ENCODE results near the gene FAAH.
A peak's percentile ranks its signal among the peaks of the same experiment; 100 is the strongest.

Gene FAAH

DNA sequence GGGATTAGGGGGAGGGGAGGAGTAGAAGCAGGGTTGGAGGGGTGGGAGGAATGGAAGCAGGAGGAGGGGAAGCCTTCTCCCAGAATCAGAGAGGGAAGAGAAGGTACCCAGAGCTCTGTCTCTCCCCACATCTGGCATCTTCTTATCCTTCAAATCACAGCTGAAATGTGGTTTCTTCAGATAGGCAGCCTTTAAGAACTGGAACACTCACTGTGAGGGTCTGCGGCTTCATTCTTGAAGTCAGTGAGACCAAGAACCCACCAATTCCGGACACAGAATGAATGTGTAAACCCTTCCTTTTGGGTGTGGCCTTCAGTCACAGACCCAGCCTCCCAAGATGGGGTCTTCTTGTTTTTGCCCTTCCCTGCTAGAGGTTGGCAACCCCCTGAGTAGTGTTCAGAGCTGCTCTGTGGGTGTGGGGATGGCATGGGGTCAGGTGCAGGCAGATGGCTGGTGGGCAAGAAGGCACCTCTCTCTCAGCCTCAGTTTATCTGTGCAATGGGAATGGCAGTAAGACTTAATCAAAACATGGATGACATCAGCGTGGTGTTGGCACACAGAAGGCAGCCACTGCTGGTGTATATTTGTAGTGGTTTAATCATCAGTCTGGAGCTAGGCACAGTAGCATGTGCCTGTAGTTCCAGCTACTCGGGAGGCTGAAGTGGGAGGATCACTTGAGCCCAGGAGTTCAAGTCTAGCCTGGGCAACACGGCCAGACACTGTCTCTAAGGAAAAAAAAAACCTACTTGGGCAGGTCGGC is 7.2 kb downstream of the FAAH start:
- peak overlapping the region; percentile 67 for H3K27ac ChIP-seq
- no peak for TF ChIP-seq ZFX (IDR thresholded peaks at IDR 0.05; ENCODE audit: borderline replicate concordance)
- TF ChIP-seq, protein P1, sequence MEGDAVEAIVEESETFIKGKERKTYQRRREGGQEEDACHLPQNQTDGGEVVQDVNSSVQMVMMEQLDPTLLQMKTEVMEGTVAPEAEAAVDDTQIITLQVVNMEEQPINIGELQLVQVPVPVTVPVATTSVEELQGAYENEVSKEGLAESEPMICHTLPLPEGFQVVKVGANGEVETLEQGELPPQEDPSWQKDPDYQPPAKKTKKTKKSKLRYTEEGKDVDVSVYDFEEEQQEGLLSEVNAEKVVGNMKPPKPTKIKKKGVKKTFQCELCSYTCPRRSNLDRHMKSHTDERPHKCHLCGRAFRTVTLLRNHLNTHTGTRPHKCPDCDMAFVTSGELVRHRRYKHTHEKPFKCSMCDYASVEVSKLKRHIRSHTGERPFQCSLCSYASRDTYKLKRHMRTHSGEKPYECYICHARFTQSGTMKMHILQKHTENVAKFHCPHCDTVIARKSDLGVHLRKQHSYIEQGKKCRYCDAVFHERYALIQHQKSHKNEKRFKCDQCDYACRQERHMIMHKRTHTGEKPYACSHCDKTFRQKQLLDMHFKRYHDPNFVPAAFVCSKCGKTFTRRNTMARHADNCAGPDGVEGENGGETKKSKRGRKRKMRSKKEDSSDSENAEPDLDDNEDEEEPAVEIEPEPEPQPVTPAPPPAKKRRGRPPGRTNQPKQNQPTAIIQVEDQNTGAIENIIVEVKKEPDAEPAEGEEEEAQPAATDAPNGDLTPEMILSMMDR (IDR thresholded peaks at IDR 0.05) = no peak

DNA sequence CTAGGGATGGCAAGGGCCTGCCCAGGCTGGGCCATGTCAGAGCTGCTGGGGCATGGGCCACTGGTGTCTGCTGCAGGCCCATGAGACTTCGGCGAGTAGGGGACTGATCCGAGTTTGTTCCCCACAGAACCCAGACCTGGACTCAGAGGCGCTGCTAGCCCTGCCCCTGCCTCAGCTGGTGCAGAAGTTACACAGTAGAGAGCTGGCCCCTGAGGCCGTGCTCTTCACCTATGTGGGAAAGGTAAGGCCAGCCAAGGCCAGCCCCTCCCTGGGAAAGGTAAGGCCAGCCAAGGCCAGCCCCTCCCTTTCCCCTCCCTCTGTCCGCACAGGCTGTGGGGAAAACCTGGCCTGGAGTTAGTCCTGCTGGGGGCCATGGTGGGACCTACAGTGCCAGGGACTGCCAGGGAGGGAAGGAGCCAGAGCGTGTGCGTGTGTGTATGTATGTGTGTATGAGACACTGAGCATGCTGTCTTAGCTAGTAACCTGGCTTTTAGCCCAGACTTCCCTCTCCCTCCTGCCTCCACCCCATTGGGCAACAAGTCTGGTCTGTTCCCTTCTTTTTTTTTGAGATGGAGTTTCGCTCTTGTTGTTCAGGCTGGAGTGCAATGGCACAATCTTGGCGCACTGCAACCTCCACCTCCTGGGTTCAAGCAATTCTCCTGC is 8.0 kb downstream of the FAAH start:
- no peak for TF ChIP-seq ZFX (IDR thresholded peaks at IDR 0.05; ENCODE audit: borderline replicate concordance)
- TF ChIP-seq, protein P1 (IDR thresholded peaks at IDR 0.05) = no peak
- H3K27ac ChIP-seq = peak overlapping the region; percentile 67

DNA sequence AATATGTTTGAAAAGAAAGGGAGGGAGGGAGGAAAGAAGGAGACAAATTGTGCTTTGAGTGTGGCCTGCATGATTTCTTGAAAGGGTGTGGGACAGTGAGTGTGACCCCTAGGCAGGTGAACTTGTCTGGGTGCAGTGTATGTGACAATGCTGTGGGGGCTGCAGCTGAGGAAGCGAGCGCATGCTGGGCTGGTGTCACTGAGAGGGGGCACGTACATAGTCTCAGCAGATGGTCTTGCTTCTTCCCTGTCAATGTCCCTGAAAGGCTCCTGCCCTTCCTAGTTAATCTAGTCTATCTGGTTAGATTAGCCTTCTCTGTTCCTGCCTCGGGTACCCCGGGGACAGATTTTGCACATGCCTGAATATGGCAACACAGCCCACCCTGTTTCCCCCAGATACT is 9.8 kb downstream of the FAAH start:
- TF ChIP-seq, protein P1 (IDR thresholded peaks at IDR 0.05) = no peak
- no peak for TF ChIP-seq ZFX (IDR thresholded peaks at IDR 0.05; ENCODE audit: borderline replicate concordance)

DNA sequence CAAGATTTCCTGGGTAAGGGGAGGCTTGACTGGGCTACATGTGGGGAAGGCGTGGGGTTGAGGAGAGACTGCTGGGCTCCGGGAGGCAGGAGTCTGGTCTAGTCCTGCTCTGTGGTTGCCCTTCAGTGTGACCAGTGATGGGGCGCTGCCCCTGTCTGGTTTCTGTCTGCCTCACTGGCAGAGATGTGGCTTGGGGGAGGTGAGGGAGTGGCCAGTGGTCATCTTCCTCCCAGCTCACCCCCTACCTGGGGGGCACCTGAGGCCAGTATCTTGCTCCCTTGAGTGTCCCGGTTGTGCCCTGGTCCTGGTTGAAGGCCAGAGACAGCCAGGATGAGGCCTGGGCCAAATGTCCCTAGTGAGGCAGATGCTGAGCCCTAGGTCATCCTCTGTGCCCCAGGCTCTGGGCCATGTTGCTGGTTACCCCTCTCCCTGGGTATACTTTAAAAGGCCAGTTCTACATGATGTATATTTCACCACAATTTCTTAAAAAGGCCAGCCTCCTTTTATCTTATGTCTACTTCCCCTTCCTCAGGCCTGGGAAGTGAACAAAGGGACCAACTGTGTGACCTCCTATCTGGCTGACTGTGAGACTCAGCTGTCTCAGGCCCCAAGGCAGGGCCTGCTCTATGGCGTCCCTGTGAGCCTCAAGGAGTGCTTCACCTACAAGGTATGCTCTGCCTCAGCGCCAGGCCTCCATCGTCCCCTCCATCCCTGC is 10.5 kb downstream of the FAAH start:
- no peak overlapping the region for H3K27ac ChIP-seq
- TF ChIP-seq, protein P1 (IDR thresholded peaks at IDR 0.05) = no peak
- no peak for TF ChIP-seq ZFX (IDR thresholded peaks at IDR 0.05; ENCODE audit: borderline replicate concordance)

More for the DNA sequence above, 9.8 kb downstream of the FAAH start:
- H3K27ac ChIP-seq = no peak overlapping the region

DNA sequence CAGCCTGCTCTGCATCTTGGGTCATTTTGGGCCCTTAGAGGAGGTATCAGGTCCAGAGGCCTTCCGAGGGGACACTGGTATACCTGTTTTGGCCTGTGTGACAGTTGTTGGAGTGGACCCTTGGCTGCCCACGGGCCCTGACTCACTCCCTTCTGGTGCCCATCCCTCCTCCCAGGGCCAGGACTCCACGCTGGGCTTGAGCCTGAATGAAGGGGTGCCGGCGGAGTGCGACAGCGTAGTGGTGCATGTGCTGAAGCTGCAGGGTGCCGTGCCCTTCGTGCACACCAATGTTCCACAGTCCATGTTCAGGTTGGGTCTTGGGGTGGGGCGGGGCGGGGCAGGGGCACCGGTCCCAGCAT is 11.1 kb downstream of the FAAH start:
- H3K27ac ChIP-seq = no peak overlapping the region
- TF ChIP-seq, protein P1 (IDR thresholded peaks at IDR 0.05) = no peak
- no peak for TF ChIP-seq ZFX (IDR thresholded peaks at IDR 0.05; ENCODE audit: borderline replicate concordance)

DNA sequence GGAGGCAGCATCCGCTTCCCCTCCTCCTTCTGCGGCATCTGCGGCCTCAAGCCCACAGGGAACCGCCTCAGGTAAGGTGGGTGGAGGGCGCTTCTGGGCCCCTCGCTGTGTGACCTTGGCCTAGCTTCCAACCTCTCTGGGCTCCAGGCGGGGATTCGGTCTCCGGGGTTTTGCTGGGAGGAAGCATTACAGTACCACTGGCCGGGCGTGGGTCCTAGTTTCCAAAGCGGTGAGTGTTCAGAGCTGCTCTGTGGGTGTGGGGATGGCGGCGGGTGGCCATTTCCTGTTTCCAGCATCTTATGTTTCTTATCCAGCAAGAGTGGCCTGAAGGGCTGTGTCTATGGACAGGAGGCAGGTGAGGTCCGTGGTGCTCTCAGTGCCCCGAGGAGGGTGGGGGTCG is 11.6 kb downstream of the FAAH start:
- H3K27ac ChIP-seq = no peak overlapping the region
- TF ChIP-seq ZFX (IDR thresholded peaks at IDR 0.05; ENCODE audit: borderline replicate concordance) = no peak
- TF ChIP-seq, protein P1 (IDR thresholded peaks at IDR 0.05) = no peak
